Superior temporal gyrus (tissue), 1 donor: Measurements from ENCODE around the gene BBX.

ENCODE experiments used
- DNase-seq: peaks from one replicate; pipeline ENCODE4 v3.0.0-alpha.2; 2016; ENCODE audit errors: extremely low spot score

BBX gene

DNA sequence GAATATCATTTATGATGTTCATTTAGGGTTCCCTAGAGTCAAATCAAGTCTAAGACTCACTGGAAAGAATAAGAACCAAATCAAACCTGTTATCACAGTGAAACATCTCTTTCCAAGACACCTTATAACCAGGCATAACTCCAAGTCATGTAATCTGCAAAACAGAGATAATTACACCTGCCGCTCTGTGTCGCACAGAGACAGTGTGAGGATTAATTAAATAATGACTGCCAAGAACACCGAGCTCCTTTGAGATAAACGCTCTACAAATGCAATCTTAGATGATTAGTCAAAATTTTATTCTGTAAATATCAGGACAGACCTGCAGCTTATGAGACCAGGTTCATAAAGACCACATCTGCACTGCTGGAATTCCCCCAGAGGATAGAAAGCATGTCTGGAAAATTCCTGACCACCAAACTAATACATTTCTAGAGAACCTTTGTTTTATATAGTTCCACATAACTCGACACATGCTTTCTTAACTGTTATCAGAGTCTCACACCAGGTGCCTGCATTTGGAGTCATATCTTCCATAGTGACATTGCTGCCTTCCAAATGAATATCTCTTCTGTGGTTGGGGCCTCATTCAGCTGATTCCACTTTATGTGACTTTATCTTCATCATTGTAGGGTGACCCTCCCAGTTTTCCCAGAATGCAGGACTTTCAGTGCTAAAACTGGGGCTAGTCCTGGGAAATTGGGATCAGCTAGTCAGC is 315.3 kb downstream of the BBX start:
- DNase-seq, result no peak

GRCh38 chr3:107841831-107842230 is 319.1 kb downstream of the BBX start:
- DNase-seq, result no peak

DNA sequence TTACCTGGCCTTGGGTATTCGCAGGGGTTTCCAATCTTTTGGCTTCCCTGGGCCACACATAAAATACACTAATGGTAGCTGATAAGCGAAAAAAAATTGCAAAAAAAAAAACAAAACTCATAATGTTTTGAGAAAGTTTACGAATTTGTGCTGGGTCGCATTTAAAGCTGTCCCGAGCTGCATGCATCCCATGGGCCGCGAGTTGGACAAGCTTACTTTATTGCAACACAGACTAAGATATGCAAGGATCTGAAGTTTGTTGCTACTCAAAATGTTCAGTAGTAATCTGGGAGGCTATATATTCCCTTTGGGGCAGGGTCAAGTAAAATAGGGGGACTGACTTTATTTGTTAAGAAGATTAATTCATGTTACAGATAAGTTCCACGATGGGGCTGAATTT is 320.2 kb downstream of the BBX start:
- DNase-seq, result no peak

GRCh38 chr3:107845380-107846278 is 322.9 kb downstream of the BBX start:
- DNase-seq, result peak; percentile 26

DNA sequence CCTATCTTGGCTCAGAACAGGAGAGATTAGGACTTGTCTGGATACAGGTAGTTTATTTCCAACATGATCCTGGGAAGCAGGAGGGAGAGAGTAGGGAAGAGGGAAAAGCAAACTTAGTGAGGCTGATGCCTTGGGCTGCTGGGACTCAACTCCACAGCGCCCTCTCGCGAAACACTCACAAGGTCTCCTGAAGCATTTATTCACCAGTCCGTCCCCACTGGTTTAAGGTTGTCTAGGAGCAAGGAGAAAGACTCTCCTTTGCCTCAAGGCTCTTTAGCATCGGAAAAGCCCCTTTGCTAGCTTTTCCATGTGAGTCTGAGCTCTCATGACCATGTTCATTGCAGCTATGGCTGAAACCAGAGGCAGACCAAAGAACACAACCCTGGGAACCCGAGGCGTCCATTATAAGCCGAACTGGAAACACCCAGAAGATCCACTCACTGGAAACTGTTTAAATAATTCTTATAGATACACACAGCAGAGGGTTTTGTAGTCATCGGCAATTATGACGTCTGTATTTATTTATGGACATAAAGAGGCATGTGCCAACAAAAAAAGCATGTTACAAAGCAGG is 323.6 kb downstream of the BBX start:
- peak; percentile 85 for DNase-seq

DNA sequence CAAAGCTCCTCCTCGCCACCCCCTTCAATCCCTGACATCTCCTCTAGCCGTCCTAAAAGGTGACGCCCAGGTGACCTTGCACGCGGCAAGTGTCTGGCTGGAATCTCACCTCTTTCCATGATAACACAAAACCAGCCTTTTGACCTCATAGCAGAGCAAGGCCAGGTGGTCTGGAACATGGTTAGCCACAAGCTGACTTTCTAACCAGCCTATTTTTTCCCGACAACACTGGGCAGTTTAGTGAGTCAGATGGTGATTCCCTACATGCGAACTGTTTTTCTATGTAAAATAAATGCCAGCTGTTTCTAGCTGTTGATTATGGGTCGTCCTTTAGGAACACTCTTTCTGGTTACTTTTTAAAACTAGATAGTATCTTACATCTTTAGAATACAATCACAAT is 325.0 kb downstream of the BBX start:
- no peak for DNase-seq

DNA sequence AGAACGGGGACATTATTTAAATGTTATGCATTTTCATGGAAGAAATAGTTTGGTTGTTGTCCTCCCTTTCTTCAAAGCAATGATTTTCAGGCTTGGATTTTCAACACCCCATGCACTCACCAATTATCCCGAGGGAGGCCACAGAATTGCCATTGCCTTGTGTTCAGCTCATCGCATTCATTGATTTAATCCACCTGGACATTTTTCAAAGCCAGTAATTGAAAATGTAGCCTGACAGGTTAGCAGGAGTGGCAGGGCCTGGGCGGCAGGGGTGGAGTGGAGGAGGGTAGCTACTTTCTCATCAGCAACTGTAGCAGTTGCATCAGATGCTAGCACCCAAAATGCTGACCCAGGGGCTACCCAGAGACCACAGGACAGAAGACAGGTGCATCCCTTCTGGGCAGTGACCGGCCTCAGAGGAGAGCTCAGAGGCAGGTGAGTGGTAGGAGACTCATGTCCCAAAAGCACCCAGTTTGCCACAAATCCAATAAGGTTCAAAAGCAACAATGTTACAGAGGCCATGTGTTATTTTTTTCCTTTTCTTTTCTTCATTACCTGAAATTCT is 325.7 kb downstream of the BBX start:
- no peak for DNase-seq

- DNase-seq, result no peak
These were observed 327.9 kb downstream of the BBX start for GRCh38 chr3:107850681-107851080.

DNA sequence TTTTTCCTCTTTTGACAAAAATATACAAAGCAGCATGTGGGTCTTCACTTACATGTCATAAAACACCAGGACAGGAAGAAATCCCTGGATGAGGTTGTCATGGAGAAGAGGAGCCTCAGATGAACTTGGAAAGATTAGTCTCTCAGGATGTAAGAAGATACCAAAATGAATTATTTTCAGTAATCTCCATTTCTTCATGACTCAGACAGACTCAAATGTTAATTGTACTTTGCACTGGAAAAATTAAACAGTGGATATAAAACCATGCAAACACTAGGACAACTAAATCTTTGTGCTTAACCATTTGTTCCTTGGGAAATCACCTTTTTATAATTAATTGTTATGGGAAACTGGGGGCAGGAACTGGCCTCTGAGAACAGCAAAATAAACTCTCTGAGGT is 331.1 kb downstream of the BBX start:
- no peak for DNase-seq

- no peak for DNase-seq
These were observed 332.0 kb downstream of the BBX start for GRCh38 chr3:107854733-107855132.

DNA sequence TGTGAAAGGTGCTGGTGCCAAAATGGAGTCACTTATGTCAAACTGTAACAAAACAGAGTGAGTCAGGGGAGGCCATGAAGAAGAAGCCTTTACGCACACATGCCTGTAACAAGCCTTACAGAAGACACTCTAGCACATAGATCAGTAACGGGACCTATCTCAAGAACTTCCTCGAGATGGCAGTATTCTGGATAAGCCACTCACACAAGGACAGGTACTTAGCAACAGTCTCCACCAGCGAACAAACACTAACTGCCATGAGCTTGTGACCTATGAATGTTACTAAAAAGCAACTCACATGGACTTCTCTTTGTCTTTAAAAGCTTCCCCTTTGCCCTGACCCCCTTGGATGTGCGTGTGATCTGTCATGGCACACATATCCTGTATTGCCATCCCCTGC is 332.9 kb downstream of the BBX start:
- no peak for DNase-seq

GRCh38 chr3:107857854-107858253 is 335.1 kb downstream of the BBX start:
- no peak for DNase-seq

- no peak for DNase-seq
These were observed 336.1 kb downstream of the BBX start for GRCh38 chr3:107858876-107859275.
